Measurements from ENCODE around the gene SLC7A6. TPM values are rescaled to one million over a fixed set of nuclear protein-coding genes. Genes with fewer than 3 reads are reported as not detected.

Gene SLC7A6
- total and polyA plus RNA-seq, 10 of the 15 experiments (the other 5 are each of a cell fraction or from before 2014, with no cell fraction given), result 8.2 to 60.4 (median 28.6) TPM

GRCh38 chr16:68331879-68332410, 67.6 kb downstream of the SLC7A6 start:
- FAIRE-seq, result no peak
- in situ Hi-C loops (cut with MboI), result no loop called here

More at GRCh38 chr16:68331879-68332410, 67.6 kb downstream of the SLC7A6 start:
- H3K27me3 ChIP-seq (replicated peaks in 1 of 2; ENCODE audit: control insufficient read depth in 2 of 2, insufficient read depth in 2 of 2, low read length in 1 of 2), result no peaks in the 10 kb centered on the region
- BruUV-seq (replicated peaks), result no TSS peak
- no peak overlapping the region for H3K4me2 ChIP-seq (ENCODE audit: control insufficient read depth, insufficient read depth)
- H3K4me1 ChIP-seq (ENCODE audit: control insufficient read depth, insufficient read depth, low read length), result peaks cover 22% of the 10 kb centered on the region
- intact Hi-C loops (cut with micrococcal nuclease; ENCODE audit: unreplicated experiment), result no loop called here
- ChIA-PET SMC1A (ENCODE audit: uncharacterized antibody, unreplicated experiment) (interaction anchor here (0.6 to 2.9 kb wide), 8 partner anchors 13 to 174 kb away, joined by 3 to 15 read pairs (median 4); partner anchors contain the start of gene SLC7A6), RAD21 (ENCODE audit: unreplicated experiment) (interaction anchor here (1.2 to 15.5 kb wide), 3 partner anchors 13 to 91 kb away, joined by 3 to 399 read pairs (median 3); partner anchors contain the start of gene SLC7A6), CTCF (interaction anchor here (1.0 to 21.7 kb wide), 6 partner anchors 28 to 139 kb away, joined by 3 to 747 read pairs (median 3); partner anchors contain the start of genes PLA2G15 and SLC7A6), POLR2A (interaction anchor here (0.9 to 1.1 kb wide), 3 partner anchors 24 to 95 kb away, joined by 3 read pairs; no protein-coding TSS in a partner anchor)
- H3K9ac ChIP-seq (ENCODE audit: control insufficient read depth, insufficient read depth, low read length), result no peak overlapping the region
- no peaks in the 10 kb centered on the region for H3K79me2 ChIP-seq (ENCODE audit: control insufficient read depth, insufficient read depth, low read length)
- DNase-seq (ENCODE audit: low read depth, low spot score) (no peak), ATAC-seq (no peak)
- H3K27ac ChIP-seq (ENCODE audit: control insufficient read depth, insufficient read depth), result peak overlapping the region; percentile 26; the same call in 1 of the 2 replicates
- no peaks in the 10 kb centered on the region for H3K9me3 ChIP-seq (replicated peaks; ENCODE audit: control insufficient read depth, insufficient read depth, low read length)
- H4K20me1 ChIP-seq (ENCODE audit: control insufficient read depth, insufficient read depth), result no peaks in the 10 kb centered on the region
- peaks cover 1 to 26% of the 10 kb centered on the region in 2 experiments; a peak in 2 of 4 replicates for H3K36me3 ChIP-seq (ENCODE audit: control insufficient read depth in 2 of 2, insufficient read depth in 2 of 2, low read length in 1 of 2)
- no peak overlapping the region for H3K4me3 ChIP-seq
- 61% methylated on average over 4 of the region's 4 CpGs for WGBS (ENCODE audit: insufficient coverage, insufficient replicate concordance, low lambda C conversion rate, missing lambda C conversion rate)
- no peak overlapping the region for H2AFZ ChIP-seq (ENCODE audit: control insufficient read depth, low read depth, low read length)
- TF ChIP-seq USF2 (IDR thresholded peaks at IDR 0.05; ENCODE audit: borderline replicate concordance, low read depth, low read length), result no peak
- no peak for TF ChIP-seq SREBF1 (IDR thresholded peaks at IDR 0.05; ENCODE audit: low read length)
- no peak for TF ChIP-seq SRF (IDR thresholded peaks at IDR 0.05; ENCODE audit: low read depth in 2 of 2, low read length in 2 of 2)
- TF ChIP-seq RB1 (IDR thresholded peaks at IDR 0.05; ENCODE audit: borderline replicate concordance), result no peak
- TF ChIP-seq BCL3 (IDR thresholded peaks at IDR 0.05; ENCODE audit: borderline replicate concordance, insufficient read depth, low read depth, low read length, poor library complexity, severe bottlenecking), result no peak
- TF ChIP-seq E2F4 (IDR thresholded peaks at IDR 0.05; ENCODE audit: low read depth, low read length), result no peak
- no peak for TF ChIP-seq TAF1 (IDR thresholded peaks at IDR 0.05; ENCODE audit: borderline replicate concordance, low read depth, low read length)
- TF ChIP-seq CTCF (IDR thresholded peaks at IDR 0.05 in 2 of 3, conservative IDR thresholded peaks at IDR 0.05 in 1 of 3; ENCODE audit: control insufficient read depth in 2 of 3, extremely low read depth in 1 of 3, insufficient read depth in 1 of 3, low read depth in 3 of 3, low read length in 3 of 3), result no peak
- no peak for TF ChIP-seq ZNF384 (IDR thresholded peaks at IDR 0.05; ENCODE audit: borderline replicate concordance, low read depth, low read length)

Data from GM12878 (cell line).